ENCODE data around the gene SHROOM4. TPM values are rescaled to one million over a fixed set of nuclear protein-coding genes. Genes with fewer than 3 reads are reported as not detected.

SHROOM4 gene
- total RNA-seq, 1 experiment from 2014 or later, result not detected

DNA sequence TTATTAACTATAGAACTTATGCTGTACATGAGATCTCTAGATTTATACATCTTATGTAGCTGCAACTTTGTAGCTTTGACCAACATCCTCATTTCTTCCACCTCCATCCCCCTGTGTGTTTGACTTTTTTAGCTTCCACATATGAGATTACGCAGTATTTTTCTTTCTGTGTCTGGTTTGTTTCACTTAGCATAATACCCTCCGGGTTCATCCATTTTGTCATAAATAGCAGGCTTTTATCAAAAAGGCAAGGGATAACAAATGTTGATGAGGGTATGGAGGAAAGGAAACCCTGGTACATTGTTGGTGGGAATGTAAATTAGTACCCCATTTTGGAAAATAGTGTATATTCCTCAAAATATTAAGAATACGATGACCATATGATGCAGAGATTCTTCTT lies 227.0 kb downstream of the SHROOM4 start:
- no peak for DNase-seq (ENCODE audit: unreplicated experiment)
- ChIA-PET CTCF (interaction anchor here (0.7 kb wide), 1 partner anchor 700 kb away, joined by 3 read pairs; no protein-coding TSS in a partner anchor), POLR2A (no interaction called here)
- Mint-ChIP-seq H3K4me3 (ENCODE audit: unreplicated experiment) (no peak overlapping the region), H3K27ac (ENCODE audit: low read depth, unreplicated experiment) (no peak overlapping the region), H3K27me3 (ENCODE audit: insufficient read depth, unreplicated experiment) (peaks cover 45% of the 10 kb centered on the region), H3K9me3 (ENCODE audit: unreplicated experiment) (peaks cover 9% of the 10 kb centered on the region), H3K4me1 (ENCODE audit: insufficient read depth, unreplicated experiment) (no peaks in the 10 kb centered on the region), H3K36me3 (ENCODE audit: insufficient read depth, unreplicated experiment) (peaks cover 7% of the 10 kb centered on the region)
- TF ChIP-seq, protein P1, sequence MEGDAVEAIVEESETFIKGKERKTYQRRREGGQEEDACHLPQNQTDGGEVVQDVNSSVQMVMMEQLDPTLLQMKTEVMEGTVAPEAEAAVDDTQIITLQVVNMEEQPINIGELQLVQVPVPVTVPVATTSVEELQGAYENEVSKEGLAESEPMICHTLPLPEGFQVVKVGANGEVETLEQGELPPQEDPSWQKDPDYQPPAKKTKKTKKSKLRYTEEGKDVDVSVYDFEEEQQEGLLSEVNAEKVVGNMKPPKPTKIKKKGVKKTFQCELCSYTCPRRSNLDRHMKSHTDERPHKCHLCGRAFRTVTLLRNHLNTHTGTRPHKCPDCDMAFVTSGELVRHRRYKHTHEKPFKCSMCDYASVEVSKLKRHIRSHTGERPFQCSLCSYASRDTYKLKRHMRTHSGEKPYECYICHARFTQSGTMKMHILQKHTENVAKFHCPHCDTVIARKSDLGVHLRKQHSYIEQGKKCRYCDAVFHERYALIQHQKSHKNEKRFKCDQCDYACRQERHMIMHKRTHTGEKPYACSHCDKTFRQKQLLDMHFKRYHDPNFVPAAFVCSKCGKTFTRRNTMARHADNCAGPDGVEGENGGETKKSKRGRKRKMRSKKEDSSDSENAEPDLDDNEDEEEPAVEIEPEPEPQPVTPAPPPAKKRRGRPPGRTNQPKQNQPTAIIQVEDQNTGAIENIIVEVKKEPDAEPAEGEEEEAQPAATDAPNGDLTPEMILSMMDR (IDR thresholded peaks at IDR 0.05; ENCODE audit: unreplicated experiment), result no peak
- no TSS peak for BruUV-seq (replicated peaks)
- intact Hi-C loops (cut with micrococcal nuclease), result no loop called here

DNA sequence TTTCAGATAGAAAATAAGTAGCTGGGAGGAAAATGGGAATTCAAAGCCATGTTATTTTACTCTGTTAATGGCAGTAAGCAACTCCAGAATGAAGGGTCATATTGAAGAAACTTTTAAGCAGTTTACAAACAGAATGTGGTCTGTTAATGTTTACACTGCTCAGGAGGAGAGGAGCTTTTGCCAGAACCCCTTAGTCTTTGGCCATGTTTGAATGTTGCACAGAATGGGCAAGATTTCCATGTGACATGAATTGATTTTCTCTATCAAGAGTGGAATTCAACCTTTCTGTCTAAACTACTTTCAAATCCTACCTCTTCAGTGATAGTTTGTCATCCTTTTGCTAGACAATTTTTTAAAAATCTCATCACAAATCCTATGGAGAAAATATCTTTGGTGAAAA lies 227.6 kb downstream of the SHROOM4 start:
- Mint-ChIP-seq H3K9me3 (ENCODE audit: unreplicated experiment) (peaks cover 4% of the 10 kb centered on the region), H3K4me1 (ENCODE audit: insufficient read depth, unreplicated experiment) (no peaks in the 10 kb centered on the region), H3K27ac (ENCODE audit: low read depth, unreplicated experiment) (no peak overlapping the region), H3K4me3 (ENCODE audit: unreplicated experiment) (no peak overlapping the region), H3K27me3 (ENCODE audit: insufficient read depth, unreplicated experiment) (peaks cover 42% of the 10 kb centered on the region), H3K36me3 (ENCODE audit: insufficient read depth, unreplicated experiment) (peaks cover 2% of the 10 kb centered on the region)
- no peak for DNase-seq (ENCODE audit: unreplicated experiment)
- intact Hi-C loops (cut with micrococcal nuclease), result no loop called here
- TF ChIP-seq, protein P1 (IDR thresholded peaks at IDR 0.05; ENCODE audit: unreplicated experiment), result no peak
- CTCF ChIA-PET, result interaction anchor here (0.7 kb wide), 2 partner anchors 469 to 700 kb away, joined by 3 read pairs; no protein-coding TSS in a partner anchor
- POLR2A ChIA-PET, result no interaction called here
- no TSS peak for BruUV-seq (replicated peaks)

DNA sequence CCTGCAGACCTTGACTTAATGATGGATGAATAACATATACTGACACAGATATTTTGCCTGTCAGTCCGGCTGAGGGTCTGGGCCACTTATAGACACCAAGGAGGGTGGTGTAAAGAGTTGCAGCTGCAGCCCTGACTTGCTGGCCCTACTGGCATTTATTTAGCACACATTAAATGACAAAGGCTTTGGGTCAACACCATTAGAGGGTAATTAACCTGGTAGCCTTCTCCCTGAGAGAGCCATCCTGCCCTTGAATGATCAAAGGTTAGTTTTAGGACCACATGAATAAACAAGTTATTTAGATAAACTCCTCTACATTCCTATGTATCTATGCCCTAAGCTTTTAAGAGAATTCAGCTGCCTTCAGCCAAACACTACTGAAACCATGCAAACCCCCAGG lies 232.6 kb downstream of the SHROOM4 start:
- intact Hi-C loops (cut with micrococcal nuclease), result no loop called here
- no peak for DNase-seq (ENCODE audit: unreplicated experiment)
- BruUV-seq (replicated peaks), result no TSS peak
- Mint-ChIP-seq H3K36me3 (ENCODE audit: insufficient read depth, unreplicated experiment) (no peaks in the 10 kb centered on the region), H3K9me3 (ENCODE audit: unreplicated experiment) (no peaks in the 10 kb centered on the region), H3K27me3 (ENCODE audit: insufficient read depth, unreplicated experiment) (peaks cover 72% of the 10 kb centered on the region), H3K4me1 (ENCODE audit: insufficient read depth, unreplicated experiment) (no peaks in the 10 kb centered on the region), H3K27ac (ENCODE audit: low read depth, unreplicated experiment) (no peak overlapping the region), H3K4me3 (ENCODE audit: unreplicated experiment) (no peak overlapping the region)
- ChIA-PET POLR2A (interaction anchor here (0.6 kb wide), 1 partner anchor 1878 kb away, joined by 3 read pairs; no protein-coding TSS in a partner anchor), CTCF (interaction anchor here (0.6 to 3.7 kb wide), 5 partner anchors 11 to 664 kb away, joined by 3 to 50 read pairs (median 6); no protein-coding TSS in a partner anchor)
- TF ChIP-seq, protein P1 (IDR thresholded peaks at IDR 0.05; ENCODE audit: unreplicated experiment), result no peak

DNA sequence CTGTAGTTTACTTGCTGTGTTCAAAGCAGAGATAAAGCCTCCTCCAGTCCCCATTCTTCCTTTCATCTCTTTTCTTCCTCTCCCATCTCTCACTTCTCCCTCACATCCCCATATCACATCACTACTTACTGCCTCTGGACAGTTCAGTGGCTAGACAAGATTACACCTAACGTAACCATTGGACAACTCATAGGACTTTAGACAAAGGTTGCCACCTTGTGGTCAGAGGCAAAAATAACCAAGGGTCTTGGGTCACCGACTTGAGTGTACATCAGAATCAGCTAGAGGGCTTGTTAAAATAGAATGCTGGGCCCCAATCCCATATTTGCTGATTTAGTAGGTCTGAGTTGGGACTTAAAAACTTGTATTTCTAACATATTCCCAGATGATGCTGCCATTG lies 234.0 kb downstream of the SHROOM4 start:
- no peaks in the 10 kb centered on the region for H3K9me3 Mint-ChIP-seq (ENCODE audit: unreplicated experiment)
- no peak overlapping the region for H3K4me3 Mint-ChIP-seq (ENCODE audit: unreplicated experiment)
- H3K36me3 Mint-ChIP-seq (ENCODE audit: insufficient read depth, unreplicated experiment), result no peaks in the 10 kb centered on the region
- ChIA-PET POLR2A (interaction anchor here (0.7 kb wide), 1 partner anchor 474 kb away, joined by 3 read pairs; no protein-coding TSS in a partner anchor), CTCF (interaction anchor here (0.5 to 3.7 kb wide), 11 partner anchors 14 to 879 kb away, joined by 3 to 50 read pairs (median 4); no protein-coding TSS in a partner anchor)
- H3K27me3 Mint-ChIP-seq (ENCODE audit: insufficient read depth, unreplicated experiment), result peaks cover 68% of the 10 kb centered on the region
- peak; percentile 79 for DNase-seq (ENCODE audit: unreplicated experiment)
- intact Hi-C loops (cut with micrococcal nuclease), result loop anchor here (1.0 kb wide), 4 partner anchors 480 to 696 kb away; no protein-coding TSS in a partner anchor
- H3K4me1 Mint-ChIP-seq (ENCODE audit: insufficient read depth, unreplicated experiment), result no peaks in the 10 kb centered on the region
- no TSS peak for BruUV-seq (replicated peaks)
- TF ChIP-seq, protein P1 (IDR thresholded peaks at IDR 0.05; ENCODE audit: unreplicated experiment), result peak; percentile 68
- H3K27ac Mint-ChIP-seq (ENCODE audit: low read depth, unreplicated experiment), result no peak overlapping the region
